ENCODE measurements around the gene PCDHB2.

- TF ChIP-seq CTCF (conservative IDR thresholded peaks at IDR 0.05 in 1 of 2, IDR thresholded peaks at IDR 0.05 in 1 of 2; ENCODE audit: extremely low read depth in 1 of 2, insufficient read depth in 1 of 2, low read depth in 1 of 2, low read length in 2 of 2) (no peak), EZH2 (IDR thresholded peaks at IDR 0.05; ENCODE audit: borderline replicate concordance, low read length) (no peak)
These were observed 42.9 kb upstream of the PCDHB2 start for GRCh38 chr5:141051521-141051866.
